ENCODE results near the gene CTNND1.

DNA sequence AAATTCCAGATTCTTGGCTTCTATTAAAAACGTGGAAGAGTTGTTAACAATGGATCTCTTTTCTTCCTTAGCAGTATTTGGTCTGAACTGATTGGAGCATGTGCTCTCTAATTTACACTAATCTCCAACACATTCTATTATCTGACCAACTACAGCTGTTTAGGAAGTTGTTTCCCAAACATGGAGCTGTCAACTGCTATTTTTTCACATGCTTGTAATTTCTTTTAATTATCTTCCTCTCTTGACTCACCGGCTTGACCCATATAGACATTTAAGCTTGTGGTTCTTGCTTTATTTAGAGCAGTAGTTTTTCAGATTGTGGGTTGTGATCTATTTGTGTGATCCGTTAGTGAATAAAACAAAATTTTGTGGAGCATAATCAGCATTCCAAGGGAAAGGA, 40.8 kb downstream of the CTNND1 start:
- TF ChIP-seq, protein P1, sequence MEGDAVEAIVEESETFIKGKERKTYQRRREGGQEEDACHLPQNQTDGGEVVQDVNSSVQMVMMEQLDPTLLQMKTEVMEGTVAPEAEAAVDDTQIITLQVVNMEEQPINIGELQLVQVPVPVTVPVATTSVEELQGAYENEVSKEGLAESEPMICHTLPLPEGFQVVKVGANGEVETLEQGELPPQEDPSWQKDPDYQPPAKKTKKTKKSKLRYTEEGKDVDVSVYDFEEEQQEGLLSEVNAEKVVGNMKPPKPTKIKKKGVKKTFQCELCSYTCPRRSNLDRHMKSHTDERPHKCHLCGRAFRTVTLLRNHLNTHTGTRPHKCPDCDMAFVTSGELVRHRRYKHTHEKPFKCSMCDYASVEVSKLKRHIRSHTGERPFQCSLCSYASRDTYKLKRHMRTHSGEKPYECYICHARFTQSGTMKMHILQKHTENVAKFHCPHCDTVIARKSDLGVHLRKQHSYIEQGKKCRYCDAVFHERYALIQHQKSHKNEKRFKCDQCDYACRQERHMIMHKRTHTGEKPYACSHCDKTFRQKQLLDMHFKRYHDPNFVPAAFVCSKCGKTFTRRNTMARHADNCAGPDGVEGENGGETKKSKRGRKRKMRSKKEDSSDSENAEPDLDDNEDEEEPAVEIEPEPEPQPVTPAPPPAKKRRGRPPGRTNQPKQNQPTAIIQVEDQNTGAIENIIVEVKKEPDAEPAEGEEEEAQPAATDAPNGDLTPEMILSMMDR (conservative IDR thresholded peaks at IDR 0.05; ENCODE audit: low read length), result no peak
- TF ChIP-seq EZH2phosphoT487 (IDR thresholded peaks at IDR 0.05; ENCODE audit: borderline replicate concordance), result no peak
